Measurements from ENCODE around the gene FAM151B.

The FAM151B gene, protein sequence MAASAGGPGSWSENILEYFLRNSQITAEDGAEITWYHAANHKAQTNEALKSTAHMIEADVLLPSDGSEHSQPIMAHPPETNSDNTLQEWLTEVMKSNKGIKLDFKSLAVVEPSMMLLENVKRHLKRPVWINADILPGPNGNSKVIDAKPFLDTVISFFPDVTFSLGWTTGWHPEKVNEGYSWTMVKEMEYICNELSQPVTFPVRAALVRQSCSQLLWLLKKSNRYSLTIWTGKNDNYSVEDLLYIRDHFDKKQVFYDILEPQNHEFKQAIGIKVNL

DNA sequence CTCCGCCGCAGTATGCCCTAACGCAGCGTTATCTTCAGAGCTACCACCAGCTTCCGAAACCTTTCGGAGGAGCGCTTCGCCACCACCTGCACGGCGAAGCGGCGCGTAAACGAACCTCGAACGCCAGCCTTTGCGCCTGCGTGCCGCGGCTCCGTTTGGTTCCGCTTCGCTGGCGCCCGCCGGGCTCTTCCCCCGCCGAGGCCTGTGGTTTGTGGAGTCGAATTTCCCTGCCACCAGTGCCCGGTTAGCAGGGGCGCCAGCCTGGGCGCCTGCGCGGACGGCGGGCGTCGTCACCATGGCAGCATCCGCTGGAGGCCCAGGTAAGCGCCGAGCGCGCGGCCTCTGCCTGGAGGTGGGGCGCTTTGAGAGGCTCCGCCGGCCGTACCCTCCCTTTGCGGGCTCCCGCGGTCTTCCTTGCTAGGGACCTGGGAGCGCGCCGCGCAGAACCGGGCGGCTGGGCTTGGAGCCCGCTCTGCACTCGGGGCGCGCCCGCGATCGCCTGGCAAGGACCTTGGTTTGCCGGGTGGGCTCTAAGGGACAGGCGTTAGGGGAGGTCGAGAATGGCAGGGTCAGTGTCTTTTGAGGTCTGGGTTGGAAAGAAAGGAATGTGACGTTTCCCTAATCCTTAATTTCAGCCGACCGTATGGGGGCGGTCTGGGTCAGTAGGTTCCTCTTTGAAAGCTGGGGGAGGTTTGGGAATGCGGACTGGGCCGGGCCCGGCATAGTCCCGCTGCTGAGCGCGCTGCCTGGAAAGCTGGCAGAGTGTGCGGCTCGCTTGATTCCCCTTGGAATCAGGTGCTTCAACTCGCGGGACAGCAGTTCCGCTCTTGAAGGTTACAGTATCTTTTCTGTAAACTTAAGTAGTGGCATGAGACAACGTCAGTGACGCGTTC lies at the start of gene FAM151B:
Gene FAM151B, plus strand, starts transcription at position 272 of the 893 bp plus-strand sequence. Its CDS starts 24 bp downstream, at position 296.
- no peak for FAIRE-seq
- TF ChIP-seq, protein P1, sequence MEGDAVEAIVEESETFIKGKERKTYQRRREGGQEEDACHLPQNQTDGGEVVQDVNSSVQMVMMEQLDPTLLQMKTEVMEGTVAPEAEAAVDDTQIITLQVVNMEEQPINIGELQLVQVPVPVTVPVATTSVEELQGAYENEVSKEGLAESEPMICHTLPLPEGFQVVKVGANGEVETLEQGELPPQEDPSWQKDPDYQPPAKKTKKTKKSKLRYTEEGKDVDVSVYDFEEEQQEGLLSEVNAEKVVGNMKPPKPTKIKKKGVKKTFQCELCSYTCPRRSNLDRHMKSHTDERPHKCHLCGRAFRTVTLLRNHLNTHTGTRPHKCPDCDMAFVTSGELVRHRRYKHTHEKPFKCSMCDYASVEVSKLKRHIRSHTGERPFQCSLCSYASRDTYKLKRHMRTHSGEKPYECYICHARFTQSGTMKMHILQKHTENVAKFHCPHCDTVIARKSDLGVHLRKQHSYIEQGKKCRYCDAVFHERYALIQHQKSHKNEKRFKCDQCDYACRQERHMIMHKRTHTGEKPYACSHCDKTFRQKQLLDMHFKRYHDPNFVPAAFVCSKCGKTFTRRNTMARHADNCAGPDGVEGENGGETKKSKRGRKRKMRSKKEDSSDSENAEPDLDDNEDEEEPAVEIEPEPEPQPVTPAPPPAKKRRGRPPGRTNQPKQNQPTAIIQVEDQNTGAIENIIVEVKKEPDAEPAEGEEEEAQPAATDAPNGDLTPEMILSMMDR (IDR thresholded peaks at IDR 0.05; ENCODE audit: insufficient read depth, missing control alignments): peak; percentile 14

DNA sequence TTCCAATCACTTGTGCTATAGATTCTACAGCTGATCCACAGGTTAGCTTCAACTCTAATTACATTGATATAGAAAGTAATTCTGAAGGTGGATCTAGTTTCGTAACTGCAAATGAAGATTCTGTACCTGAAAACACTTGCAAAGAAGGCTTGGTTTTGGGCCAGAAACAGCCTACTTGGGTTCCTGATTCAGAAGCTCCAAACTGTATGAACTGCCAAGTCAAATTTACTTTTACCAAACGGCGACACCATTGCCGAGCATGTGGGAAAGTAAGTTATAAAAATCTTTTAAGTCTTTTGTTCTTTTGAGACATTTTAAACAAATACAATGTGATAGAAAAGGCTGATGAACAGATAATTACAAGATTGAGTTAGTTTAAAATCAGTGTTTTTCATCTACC lies 49.2 kb upstream of the FAM151B start:
- FAIRE-seq (no peak), DNase-seq (ENCODE audit: insufficient read length, low spot score) (no peak)
- TF ChIP-seq, protein P1 (IDR thresholded peaks at IDR 0.05; ENCODE audit: insufficient read depth, missing control alignments): no peak

More for the DNA sequence above, at the start of gene FAM151B:
- peak; percentile 50 for DNase-seq (ENCODE audit: insufficient read length, low spot score)

DNA sequence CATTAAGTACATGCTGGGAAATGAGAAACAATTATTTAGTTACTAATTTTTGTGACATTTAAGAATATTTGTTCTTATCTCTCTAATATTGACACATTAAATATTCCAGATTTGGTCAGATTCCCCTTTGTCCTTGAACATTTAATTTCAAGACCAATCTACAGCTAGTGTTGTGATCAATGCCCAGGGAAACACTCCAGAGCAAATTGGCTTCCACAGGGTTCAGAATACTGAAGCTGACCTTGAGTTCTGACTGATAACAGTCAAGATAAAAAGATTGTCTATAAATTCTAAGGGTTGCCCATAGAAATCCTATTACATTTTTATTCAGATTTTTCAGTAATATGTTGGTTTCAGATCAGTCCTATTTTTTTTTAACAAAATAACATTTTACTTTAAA lies 48.7 kb upstream of the FAM151B start:
- no peak for FAIRE-seq

DNA sequence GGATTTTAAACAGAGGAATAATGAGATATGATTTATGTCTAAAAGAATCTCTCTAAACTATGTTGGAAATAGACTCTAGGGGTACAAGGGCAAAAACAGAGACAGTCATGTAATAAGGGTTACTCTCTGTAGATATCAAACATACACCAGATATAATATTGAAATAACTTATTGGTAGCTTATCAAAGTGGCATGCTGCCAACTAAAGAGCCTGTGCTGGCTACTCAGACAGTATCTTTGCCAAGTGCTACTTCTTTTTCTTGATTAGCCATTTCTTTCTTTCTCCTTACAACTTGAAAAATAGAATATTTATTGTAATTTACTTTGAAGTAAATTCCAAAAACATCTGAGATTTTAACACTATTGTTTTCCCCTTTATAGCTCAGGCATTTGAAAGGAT lies 45.2 kb upstream of the FAM151B start:
- FAIRE-seq: no peak

More for the DNA sequence above, 48.7 kb upstream of the FAM151B start:
- no peak for DNase-seq (ENCODE audit: insufficient read length, low spot score)
- TF ChIP-seq, protein P1 (IDR thresholded peaks at IDR 0.05; ENCODE audit: insufficient read depth, missing control alignments): no peak

DNA sequence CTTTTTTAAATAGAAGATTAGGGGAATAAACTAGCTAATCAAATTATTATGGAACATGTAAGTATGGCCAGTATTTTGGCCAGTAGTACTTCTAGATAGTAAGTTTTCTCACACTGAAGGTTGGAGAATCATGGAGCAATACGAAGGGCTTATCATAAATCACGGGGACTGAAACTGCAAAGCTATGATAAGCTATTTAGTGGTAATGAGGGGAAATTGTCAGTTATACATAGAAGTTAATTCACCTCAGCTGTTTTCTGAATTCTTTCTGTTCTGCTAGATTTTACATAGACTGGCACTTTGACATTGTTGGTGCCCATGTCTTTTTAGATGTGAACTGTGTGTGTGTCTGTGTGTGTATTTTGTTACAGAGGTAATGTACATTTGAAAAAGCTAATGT lies 34.5 kb upstream of the FAM151B start:
- DNase-seq (ENCODE audit: insufficient read length, low spot score): no peak
- TF ChIP-seq, protein P1 (IDR thresholded peaks at IDR 0.05; ENCODE audit: insufficient read depth, missing control alignments): no peak
- FAIRE-seq: no peak

More for the DNA sequence above, 45.2 kb upstream of the FAM151B start:
- TF ChIP-seq, protein P1 (IDR thresholded peaks at IDR 0.05; ENCODE audit: insufficient read depth, missing control alignments): no peak
- no peak for DNase-seq (ENCODE audit: insufficient read length, low spot score)

DNA sequence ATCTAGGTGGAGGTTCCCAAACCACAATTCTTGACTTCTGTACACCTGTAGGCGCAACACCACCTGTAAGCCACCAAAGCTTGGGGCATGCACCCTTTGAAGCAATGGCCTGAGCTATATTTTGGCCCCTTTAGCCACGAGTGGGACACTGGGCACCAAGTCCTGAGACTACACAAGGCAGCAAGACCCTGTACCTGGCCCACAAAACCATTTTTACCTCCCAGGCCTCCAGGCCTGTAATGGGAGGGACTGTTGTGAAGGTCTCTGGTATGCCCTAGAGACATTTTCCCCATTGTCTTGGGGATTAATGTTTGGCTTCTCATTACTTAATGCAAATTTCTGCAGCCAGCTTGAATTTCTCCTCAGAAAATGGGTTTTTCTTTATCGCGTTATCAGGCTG lies 24.6 kb upstream of the FAM151B start:
- no peak for FAIRE-seq
- DNase-seq (ENCODE audit: insufficient read length, low spot score): no peak
- TF ChIP-seq, protein P1 (IDR thresholded peaks at IDR 0.05; ENCODE audit: insufficient read depth, missing control alignments): no peak

All from D721Med (cell line).